Measurements from ENCODE around the gene EHD1. TPM values are rescaled to one million over a fixed set of nuclear protein-coding genes. Genes with fewer than 3 reads are reported as not detected.
A peak's percentile ranks its signal among the peaks of the same experiment; 100 is the strongest.

Gene EHD1
- total and polyA plus RNA-seq, 2 of the 8 experiments (the other 6 are each of a cell fraction or from before 2014, with no cell fraction given): 31.5 to 42.9 TPM

DNA sequence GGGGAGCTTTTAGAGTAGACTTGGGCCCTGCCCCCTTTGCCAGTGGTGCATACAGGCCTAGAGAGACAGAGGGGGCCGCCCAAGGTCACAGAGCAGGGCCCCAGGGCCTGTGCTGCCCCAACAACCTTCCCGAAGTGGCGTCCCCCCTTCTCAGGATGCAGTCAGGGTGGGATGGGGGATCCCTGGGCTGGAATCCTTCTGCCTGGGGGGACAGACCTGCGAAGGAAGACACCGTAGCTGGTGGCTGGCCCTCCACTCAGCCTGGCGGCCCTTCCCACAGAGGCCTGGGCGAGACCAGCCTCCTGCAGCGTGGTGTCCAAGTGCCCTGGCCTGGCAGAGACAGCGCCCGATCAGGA, 14.4 kb upstream of the EHD1 start:
- peaks cover 0 to 6% (median 0%) of the 10 kb centered on the region in 4 experiments; a peak in 2 of 8 replicates for H3K36me3 ChIP-seq (ENCODE audit: control insufficient read depth in 2 of 4, insufficient read depth in 4 of 4, low read length in 3 of 4)
- no peak overlapping the region for H4K5ac ChIP-seq (ENCODE audit: insufficient read length, low read depth, low read length)
- WGBS, 2 experiments (ENCODE audit: extremely low coverage in 1 of 2, insufficient coverage in 1 of 2, insufficient read length in 1 of 2, insufficient replicate concordance in 2 of 2, low coverage in 1 of 2, low lambda C conversion rate in 2 of 2, missing lambda C conversion rate in 1 of 2): 81% methylated on average over 10 of the region's 10 CpGs; no CpG with 5 or more reads in 1 of the 2 experiments
- no peaks in the 10 kb centered on the region for H3K23me2 ChIP-seq (ENCODE audit: low read depth, low read length)
- no peak overlapping the region for H3K56ac ChIP-seq (replicated peaks; ENCODE audit: insufficient read length, low read depth, low read length)
- no peak overlapping the region for H2BK12ac ChIP-seq (ENCODE audit: low read depth, low read length)
- ChIA-PET POLR2A (ENCODE audit: partially characterized antibody) (interaction anchor here (0.7 to 24.6 kb wide), 5 partner anchors 12 to 114 kb away, joined by 3 to 408 read pairs (median 4); partner anchors contain the start of gene SF1), CTCF (ENCODE audit: partially characterized antibody) (interaction anchor here (0.6 to 32.2 kb wide), 10 partner anchors 12 to 1076 kb away, joined by 3 to 1058 read pairs (median 3); partner anchors contain the start of genes BATF2, CDC42BPG and EHD1)
- H3K18ac ChIP-seq (ENCODE audit: extremely low read depth, low read length): no peak overlapping the region
- H2BK5ac ChIP-seq (ENCODE audit: low read depth, low read length): no peak overlapping the region; the same call in 1 of the 2 replicates
- H4K91ac ChIP-seq (replicated peaks; ENCODE audit: insufficient read length, low read length): no peak overlapping the region
- peak overlapping the region; percentile 75; the same call in 1 of the 2 replicates for H4K8ac ChIP-seq (ENCODE audit: extremely low read depth, insufficient read depth, low read length)
- no peak overlapping the region for H3K4me3 ChIP-seq (ENCODE audit: extremely low read depth in 1 of 4, insufficient read depth in 2 of 4, low read depth in 3 of 4, low read length in 4 of 4)
- H3K4me2 ChIP-seq (ENCODE audit: insufficient read depth in 1 of 2, low read depth in 2 of 2, low read length in 2 of 2): no peak overlapping the region
- H3K27me3 ChIP-seq (replicated peaks in 1 of 4; ENCODE audit: control insufficient read depth in 3 of 4, extremely low read depth in 1 of 4, insufficient read depth in 3 of 4, low read length in 3 of 4): no peaks in the 10 kb centered on the region
- H4K20me1 ChIP-seq (replicated peaks in 1 of 2; ENCODE audit: control insufficient read depth in 1 of 2, insufficient read depth in 2 of 2, low read length in 2 of 2): peaks cover 0 to 2% of the 10 kb centered on the region in 2 experiments
- no peak overlapping the region for H3K14ac ChIP-seq (ENCODE audit: insufficient read length)
- H3K9ac ChIP-seq (replicated peaks in 1 of 4; ENCODE audit: extremely low read depth in 1 of 4, low read depth in 3 of 4, low read length in 3 of 4): no peak overlapping the region
- DNase-seq (ENCODE audit: low read depth in 1 of 2, low spot score in 2 of 2) (no peak), FAIRE-seq (no peak)
- H3K27ac ChIP-seq (ENCODE audit: low read depth, low read length): no peak overlapping the region
- no peak overlapping the region for H3K4ac ChIP-seq (replicated peaks; ENCODE audit: insufficient read length, low read depth, low read length)
- H3K9me3 ChIP-seq (ENCODE audit: insufficient read depth in 2 of 2, low read depth in 1 of 2, low read length in 1 of 2): no peaks in the 10 kb centered on the region
- H2BK120ac ChIP-seq (replicated peaks; ENCODE audit: low read depth, low read length): no peak overlapping the region
- H2BK15ac ChIP-seq (ENCODE audit: low read length): no peak overlapping the region
- no peaks in the 10 kb centered on the region for H3K79me1 ChIP-seq (ENCODE audit: low read depth, low read length)
- H3K79me2 ChIP-seq (ENCODE audit: control insufficient read depth in 1 of 2, insufficient read depth in 2 of 2, low read length in 2 of 2): no peaks in the 10 kb centered on the region
- no peak overlapping the region for H2AFZ ChIP-seq (ENCODE audit: low read length)
- H3K23ac ChIP-seq (ENCODE audit: insufficient read length): no peak overlapping the region
- H2AK5ac ChIP-seq (ENCODE audit: low read depth, low read length): no peak overlapping the region
- H3K4me1 ChIP-seq (replicated peaks in 1 of 4; ENCODE audit: control insufficient read depth in 3 of 4, insufficient read depth in 4 of 4, low read length in 3 of 4): peaks cover 0 to 12% (median 6%) of the 10 kb centered on the region in 4 experiments; a peak in 6 of 7 replicates
- H2BK20ac ChIP-seq (ENCODE audit: low read length): no peak overlapping the region
- no peak for TF ChIP-seq SP1 (IDR thresholded peaks at IDR 0.05; ENCODE audit: low read depth, low read length)
- TF ChIP-seq MAFK (IDR thresholded peaks at IDR 0.05; ENCODE audit: low read depth, low read length): no peak
- TF ChIP-seq BCL11A (IDR thresholded peaks at IDR 0.05; ENCODE audit: low read depth in 2 of 2, low read length in 2 of 2): no peak
- no peak for TF ChIP-seq CBX8 (IDR thresholded peaks at IDR 0.05; ENCODE audit: borderline replicate concordance, low read depth, low read length)
- no peak for TF ChIP-seq SUZ12 (IDR thresholded peaks at IDR 0.05; ENCODE audit: low read length)
- no peak for TF ChIP-seq SIN3A (conservative IDR thresholded peaks at IDR 0.05 in 1 of 2, IDR thresholded peaks at IDR 0.05 in 1 of 2; ENCODE audit: low read depth in 1 of 2, low read length in 2 of 2)
- TF ChIP-seq EZH2 (IDR thresholded peaks at IDR 0.05; ENCODE audit: low read depth, low read length, severe bottlenecking): no peak
- no peak for TF ChIP-seq ZNF274 (IDR thresholded peaks at IDR 0.05; ENCODE audit: borderline replicate concordance, extremely low read depth, low read length)
- no peak for TF ChIP-seq PHF8 (conservative IDR thresholded peaks at IDR 0.05; ENCODE audit: low read depth, low read length)
- TF ChIP-seq FOSL1 (IDR thresholded peaks at IDR 0.05; ENCODE audit: insufficient read depth, low read depth, low read length): no peak
- TF ChIP-seq CREB1 (IDR thresholded peaks at IDR 0.05): no peak
- TF ChIP-seq TBP (IDR thresholded peaks at IDR 0.05; ENCODE audit: low read depth, low read length): no peak
- no peak for TF ChIP-seq ASH2L (IDR thresholded peaks at IDR 0.05; ENCODE audit: low read length)
- no peak for TF ChIP-seq RBBP5 (IDR thresholded peaks at IDR 0.05; ENCODE audit: borderline replicate concordance, low read depth, low read length)
